Endodermal cell (in vitro differentiated cells): Measurements from ENCODE around the gene TCFL5. TPM values are rescaled to one million over a fixed set of nuclear protein-coding genes. Genes with fewer than 3 reads are reported as not detected.

Experiments used
- DNase-seq: peaks from one replicate; pipeline ENCODE4 v3.0.0-alpha.2; 2017
- H3K27ac ChIP-seq: 2 replicates; pipeline ENCODE4 v1.5.1; 2013; ENCODE audit warnings: mild to moderate bottlenecking, low read depth, low read length, moderate library complexity
- H3K27me3 ChIP-seq: 2 replicates; pipeline ENCODE4 v1.6.1; 2013; ENCODE audit warnings: mild to moderate bottlenecking, low read length, moderate library complexity; ENCODE audit not compliant: insufficient read depth, control insufficient read depth, poor library complexity, severe bottlenecking
- H3K36me3 ChIP-seq: 2 replicates; pipeline ENCODE4 v1.7.0; 2013; ENCODE audit warnings: mild to moderate bottlenecking, low read length, moderate library complexity; ENCODE audit not compliant: control insufficient read depth, insufficient read depth
- H3K4me1 ChIP-seq: one replicate; pipeline ENCODE4 v1.7.0; 2013; ENCODE audit warnings: low read length; ENCODE audit not compliant: control insufficient read depth, insufficient read depth
- H3K4me3 ChIP-seq: 2 replicates; pipeline ENCODE4 v1.5.1; 2013; ENCODE audit warnings: mild to moderate bottlenecking, low read length, moderate library complexity
- H3K9ac ChIP-seq: 2 replicates; pipeline ENCODE4 v1.6.1; 2013; ENCODE audit warnings: mild to moderate bottlenecking, low read length, moderate library complexity; ENCODE audit not compliant: poor library complexity, severe bottlenecking; ENCODE audit errors: extremely low read depth
- H3K9me3 ChIP-seq: 2 replicates; pipeline ENCODE4 v1.6.1; 2013; ENCODE audit warnings: mild to moderate bottlenecking, low read length, moderate library complexity; ENCODE audit not compliant: control insufficient read depth
- H3K27ac Mint-ChIP-seq: 2 replicates; pipeline ENCODE4 v1.8.0; 2020; ENCODE audit warnings: mixed read lengths
- H3K27me3 Mint-ChIP-seq: 2 replicates; pipeline ENCODE4 v1.8.0; 2021; ENCODE audit warnings: mild to moderate bottlenecking, mixed read lengths; ENCODE audit not compliant: insufficient read depth
- H3K36me3 Mint-ChIP-seq: 2 replicates; pipeline ENCODE4 v1.8.0; 2020; ENCODE audit warnings: low read depth, mixed read lengths
- H3K4me1 Mint-ChIP-seq: 2 replicates; pipeline ENCODE4 v1.8.0; 2020; ENCODE audit warnings: mixed read lengths
- H3K4me3 Mint-ChIP-seq: 2 replicates; pipeline ENCODE4 v1.8.0; 2020; ENCODE audit warnings: mild to moderate bottlenecking, moderate library complexity, mixed read lengths
- H3K9me3 Mint-ChIP-seq: 2 replicates; pipeline ENCODE4 v1.8.0; 2020; ENCODE audit warnings: mild to moderate bottlenecking, mixed read lengths
- CTCF ChIP-seq: fragments of 200-600 bp; sonication (generic); conservative IDR thresholded peaks from 2 replicates; pipeline ENCODE4 v1.5.0; 2021; ENCODE audit warnings: antibody characterized with exemption, mild to moderate bottlenecking
- WGBS, 2 experiments: methylation state at CpG; one replicate each; pipeline versions ENCODE4 v1.1.5 to v1.1.7; 2013; ENCODE audit warnings: missing lambda C conversion rate in 2 of 2, mixed read lengths in 1 of 2; ENCODE audit not compliant: insufficient coverage in 1 of 2, insufficient read length in 1 of 2; 5-methylcytosine and 5-hydroxymethylcytosine counted together
- total RNA-seq, 2 donors: library from RNA; stranded (reverse); fragmentation: NEBNext Ultra II Directional in 1 of 2; extraction: Animal tissue kit (Norgen Biotek cat#: 25700) in 1 of 2; gene quantifications; 2 replicates in 1 of 2; 3 replicates in 1 of 2; pipeline ENCODE4 v1.2.1, GENCODE V29; 2021

Gene TCFL5
- total RNA-seq, 2 donors from 2014 or later, result 15.8 to 17.4 TPM

GRCh38 chr20:62908971-62909791, 47.6 kb upstream of the TCFL5 start:
- H3K4me1 ChIP-seq, result peaks cover 8% of the 10 kb centered on the region
- H3K36me3 ChIP-seq, result peaks cover 99% of the 10 kb centered on the region
- TF ChIP-seq CTCF, result no peak
- no peak overlapping the region for H3K4me3 Mint-ChIP-seq
- no peak overlapping the region for H3K9ac ChIP-seq
- 92 to 95% methylated on average over 11 to 18 of the region's 18 CpGs for WGBS, 2 experiments
- H3K4me3 ChIP-seq, result no peak overlapping the region
- H3K9me3 ChIP-seq, result no peaks in the 10 kb centered on the region
- H3K27ac ChIP-seq, result no peak overlapping the region
- peak overlapping the region; percentile 39 for H3K27ac Mint-ChIP-seq
- peaks cover 89% of the 10 kb centered on the region for H3K36me3 Mint-ChIP-seq
- H3K27me3 Mint-ChIP-seq, result no peaks in the 10 kb centered on the region
- no peaks in the 10 kb centered on the region for H3K27me3 ChIP-seq
- no peaks in the 10 kb centered on the region for H3K9me3 Mint-ChIP-seq
- DNase-seq, result no peak
- H3K4me1 Mint-ChIP-seq, result peaks cover 13% of the 10 kb centered on the region

DNA sequence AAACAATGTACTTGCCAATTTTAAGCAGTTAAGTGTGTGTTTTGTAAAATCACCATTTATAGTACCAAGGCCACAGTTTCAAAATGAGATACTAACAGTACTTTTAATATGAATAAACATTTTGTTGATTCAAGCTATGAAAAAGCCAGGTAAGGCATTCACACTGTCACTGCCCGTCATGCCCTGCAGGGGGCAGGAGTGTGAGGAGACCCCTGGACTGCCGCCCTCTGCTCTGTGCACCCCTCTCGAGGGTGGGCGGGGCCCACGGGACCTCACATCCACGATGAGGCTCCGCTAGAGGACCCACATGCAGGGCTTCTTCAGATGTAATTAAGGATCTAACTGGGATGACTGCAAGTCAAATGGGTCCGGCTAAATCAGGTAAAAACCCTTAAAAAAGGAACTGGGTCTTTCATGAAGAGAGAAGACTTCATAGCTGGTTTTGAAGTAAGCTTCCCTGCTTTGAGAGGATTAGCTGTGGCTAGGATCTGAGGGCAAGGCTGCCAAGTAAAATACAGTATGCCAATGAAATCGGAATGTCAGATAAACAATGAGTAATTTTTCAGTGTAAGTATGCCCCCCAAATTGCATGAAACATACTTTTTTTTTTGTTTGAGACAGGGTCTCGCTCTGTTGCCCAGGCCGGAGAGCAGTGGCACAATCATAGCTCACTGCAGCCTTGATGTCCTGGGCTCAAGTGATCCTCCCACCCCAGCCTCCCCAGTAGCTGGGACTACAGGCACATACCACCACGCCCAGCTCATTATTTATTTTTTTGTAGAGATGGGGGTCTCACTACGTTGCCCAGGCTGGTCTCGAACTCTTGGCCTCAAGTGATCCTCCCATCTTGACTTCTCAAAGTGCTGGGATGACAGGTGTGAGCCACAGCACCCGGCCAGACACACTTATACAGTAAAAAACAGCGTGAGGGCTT, 46.0 kb upstream of the TCFL5 start:
- H3K36me3 Mint-ChIP-seq, result peaks cover 88% of the 10 kb centered on the region
- no peaks in the 10 kb centered on the region for H3K9me3 Mint-ChIP-seq
- peak overlapping the region; percentile 17 for H3K27ac Mint-ChIP-seq
- H3K9ac ChIP-seq, result no peak overlapping the region
- H3K9me3 ChIP-seq, result no peaks in the 10 kb centered on the region
- H3K36me3 ChIP-seq, result peaks cover 99% of the 10 kb centered on the region
- no peak overlapping the region for H3K4me3 ChIP-seq
- H3K27me3 ChIP-seq, result no peaks in the 10 kb centered on the region
- DNase-seq, result peak; percentile 75
- no peak overlapping the region for H3K27ac ChIP-seq
- TF ChIP-seq CTCF, result peak; percentile 84
- peaks cover 3% of the 10 kb centered on the region for H3K4me1 Mint-ChIP-seq
- no peaks in the 10 kb centered on the region for H3K27me3 Mint-ChIP-seq
- no peak overlapping the region for H3K4me3 Mint-ChIP-seq
- WGBS, 2 experiments, result 88 to 95% methylated on average over 13 to 16 of the region's 16 CpGs
- no peaks in the 10 kb centered on the region for H3K4me1 ChIP-seq

- DNase-seq, result no peak
- Mint-ChIP-seq H3K9me3 (no peaks in the 10 kb centered on the region), H3K27ac (no peak overlapping the region), H3K4me3 (no peak overlapping the region), H3K27me3 (no peaks in the 10 kb centered on the region), H3K4me1 (peaks cover 3% of the 10 kb centered on the region), H3K36me3 (peaks cover 91% of the 10 kb centered on the region)
- 95 to 98% methylated on average over 26 to 31 of the region's 31 CpGs for WGBS, 2 experiments
- peaks cover 99% of the 10 kb centered on the region for H3K36me3 ChIP-seq
- no peak for TF ChIP-seq CTCF
- no peaks in the 10 kb centered on the region for H3K27me3 ChIP-seq
- no peak overlapping the region for H3K27ac ChIP-seq
- no peak overlapping the region for H3K9ac ChIP-seq
- H3K4me1 ChIP-seq, result no peaks in the 10 kb centered on the region
- H3K4me3 ChIP-seq, result no peak overlapping the region
- H3K9me3 ChIP-seq, result no peaks in the 10 kb centered on the region
These were observed 45.2 kb upstream of the TCFL5 start for GRCh38 chr20:62906647-62907375.
